GM11168 (cell line): ENCODE data around the gene TTBK2.

ENCODE experiments used
- in situ Hi-C: fragments of 300-500 bp; cut with MboI; formaldehyde crosslinking; loops from one replicate; pipeline ENCODE4 v1.12.0; 2022; ENCODE audit warnings: low sequenced_read_pairs; ENCODE audit not compliant: unreplicated experiment

Gene TTBK2

DNA sequence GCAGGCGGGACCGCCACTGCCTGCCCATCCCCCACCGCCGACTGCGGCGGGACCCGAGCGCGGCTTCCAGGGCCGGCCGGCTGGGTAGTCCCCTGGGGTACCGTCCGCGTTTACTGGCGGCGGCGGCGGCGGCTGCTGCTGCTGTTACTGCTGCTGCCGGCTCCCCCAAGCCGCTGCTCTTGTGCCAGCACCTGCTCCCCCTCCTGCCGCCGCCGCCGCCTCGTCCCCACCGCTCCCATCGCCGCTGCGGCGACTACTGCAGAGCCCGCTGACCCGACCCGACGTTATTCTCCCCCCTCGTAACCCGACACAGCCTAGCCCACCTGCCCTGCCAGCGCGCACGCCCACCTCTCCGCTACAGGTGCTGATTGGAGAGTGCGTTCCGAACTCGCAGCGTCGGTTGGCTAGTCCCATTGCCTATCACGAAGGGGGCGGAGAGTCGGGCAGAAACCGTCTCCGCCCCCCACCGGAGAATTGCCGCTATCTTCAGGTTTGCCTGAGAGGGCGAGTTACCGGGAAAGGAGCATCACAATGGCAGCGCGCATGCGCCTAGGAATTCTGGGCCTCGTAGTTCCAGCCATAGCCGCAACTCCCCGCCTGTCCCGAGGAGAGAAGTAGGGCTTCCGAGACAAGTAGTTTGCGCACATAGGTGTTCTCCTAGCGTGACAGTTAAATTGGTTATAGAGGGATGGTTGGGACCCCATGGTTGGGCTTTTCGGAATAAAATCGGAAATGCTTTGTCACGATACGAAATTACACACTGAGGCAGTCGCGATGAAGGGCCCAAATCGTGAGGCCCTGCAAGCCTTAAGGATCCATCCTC, at the start of gene TTBK2:
TTBK2 (minus strand) TSS at position 260 of the 823 bp plus-strand sequence. CDS start 42,161 bp downstream, outside the sequence.
- in situ Hi-C loops = loop anchor here (10.0 kb wide), 1 partner anchor 216 kb away; no protein-coding TSS in a partner anchor

- in situ Hi-C loops = no loop called here
Measured at GRCh38 chr15:42964476-42964875, 43.9 kb upstream of the TTBK2 start.

GRCh38 chr15:42955518-42955917, 34.9 kb upstream of the TTBK2 start:
- in situ Hi-C loops = no loop called here

DNA sequence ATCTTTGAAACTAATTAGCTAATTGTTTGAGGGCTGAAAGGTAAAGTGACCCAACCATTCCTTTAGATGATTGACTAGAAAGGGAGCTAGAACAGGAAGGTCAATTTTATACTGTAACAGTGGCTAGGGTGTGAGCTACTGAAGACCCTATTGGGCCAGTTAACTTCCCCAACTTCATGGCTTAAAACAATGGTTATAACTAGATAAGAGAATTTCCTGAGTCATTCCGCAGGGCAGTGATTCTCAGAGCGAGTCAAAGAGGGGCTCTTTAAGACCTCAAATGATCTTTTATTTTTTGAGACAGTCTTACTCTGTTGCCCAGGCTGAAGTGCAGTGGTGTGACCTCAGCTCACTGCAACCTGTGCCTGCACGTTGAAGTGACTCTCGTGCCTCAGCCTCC, 33.7 kb upstream of the TTBK2 start:
- in situ Hi-C loops = no loop called here

DNA sequence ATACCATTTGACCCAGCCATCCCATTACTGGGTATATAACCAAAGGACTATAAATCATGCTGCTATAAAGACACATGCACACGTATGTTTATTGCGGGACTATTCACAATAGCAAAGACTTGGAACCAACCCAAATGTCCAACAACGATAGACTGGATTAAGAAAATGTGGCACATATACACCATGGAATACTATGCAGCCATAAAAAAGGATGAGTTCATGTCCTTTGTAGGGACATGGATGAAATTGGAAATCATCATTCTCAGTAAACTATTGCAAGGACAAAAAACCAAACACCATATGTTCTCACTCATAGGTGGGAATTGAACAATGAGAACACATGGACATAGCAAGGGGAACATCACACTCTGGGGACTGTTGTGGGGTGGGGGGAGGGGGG, 28.3 kb upstream of the TTBK2 start:
- in situ Hi-C loops = loop anchor here (10.0 kb wide), 1 partner anchor 234 kb away; no protein-coding TSS in a partner anchor

DNA sequence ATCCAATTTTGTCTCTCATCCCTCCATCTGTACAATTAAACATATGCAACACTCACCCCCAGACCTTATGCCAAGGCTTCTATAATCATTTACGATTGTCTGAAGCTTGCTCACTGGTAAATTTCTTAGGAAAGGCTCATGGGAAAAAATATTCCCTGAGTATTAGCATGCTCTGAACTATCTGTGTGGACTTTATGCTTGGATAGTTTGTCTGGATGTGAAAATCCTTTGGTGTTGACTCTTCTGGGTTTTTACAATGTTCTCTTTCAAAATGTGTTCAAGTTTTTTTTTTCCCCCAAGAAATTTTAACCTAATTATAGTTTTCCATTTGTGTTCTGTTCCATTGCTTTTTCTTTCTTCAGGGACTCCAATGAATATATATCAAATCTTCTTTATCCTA, 19.9 kb upstream of the TTBK2 start:
- in situ Hi-C loops = loop anchor here (10.0 kb wide), 1 partner anchor 226 kb away; no protein-coding TSS in a partner anchor

DNA sequence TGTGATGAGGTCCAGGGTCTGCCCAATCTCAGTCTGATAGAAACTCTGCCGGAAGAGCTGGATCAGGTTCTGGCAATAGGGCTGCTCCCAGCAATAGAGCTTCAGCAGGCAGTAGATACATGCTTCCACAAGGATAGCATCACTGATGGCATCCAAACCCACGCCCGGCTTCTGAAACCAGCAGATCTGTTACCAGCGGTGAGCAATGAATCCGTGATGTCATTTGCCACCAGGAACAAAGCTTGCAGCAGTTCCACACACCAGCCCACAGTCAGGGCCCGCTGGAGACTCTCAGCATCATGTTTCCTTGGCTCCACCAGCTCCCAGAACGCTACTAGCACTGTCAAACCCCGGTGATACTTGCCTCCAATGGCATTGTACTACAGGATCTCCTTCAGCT, 19.3 kb upstream of the TTBK2 start:
- in situ Hi-C loops = loop anchor here (10.0 kb wide), 1 partner anchor 225 kb away; no protein-coding TSS in a partner anchor

DNA sequence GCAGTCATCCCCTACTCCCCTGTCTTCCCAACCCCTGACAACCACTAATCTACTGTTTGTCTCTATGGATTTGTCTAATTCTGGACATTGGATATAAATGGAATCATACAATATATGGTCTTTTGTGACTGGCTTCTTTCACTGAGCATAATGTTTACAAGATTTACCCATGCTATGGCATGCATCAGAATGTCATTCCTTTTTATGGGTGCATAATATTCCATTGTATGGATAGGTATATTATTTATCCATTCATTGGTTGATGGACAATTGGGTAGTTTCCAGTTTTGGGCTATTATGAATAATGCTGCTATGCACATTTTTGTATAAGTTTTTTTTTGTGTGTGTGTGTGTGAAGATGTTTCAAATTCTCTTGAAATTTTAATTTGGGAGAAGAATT, 16.6 kb upstream of the TTBK2 start:
- in situ Hi-C loops = no loop called here

DNA sequence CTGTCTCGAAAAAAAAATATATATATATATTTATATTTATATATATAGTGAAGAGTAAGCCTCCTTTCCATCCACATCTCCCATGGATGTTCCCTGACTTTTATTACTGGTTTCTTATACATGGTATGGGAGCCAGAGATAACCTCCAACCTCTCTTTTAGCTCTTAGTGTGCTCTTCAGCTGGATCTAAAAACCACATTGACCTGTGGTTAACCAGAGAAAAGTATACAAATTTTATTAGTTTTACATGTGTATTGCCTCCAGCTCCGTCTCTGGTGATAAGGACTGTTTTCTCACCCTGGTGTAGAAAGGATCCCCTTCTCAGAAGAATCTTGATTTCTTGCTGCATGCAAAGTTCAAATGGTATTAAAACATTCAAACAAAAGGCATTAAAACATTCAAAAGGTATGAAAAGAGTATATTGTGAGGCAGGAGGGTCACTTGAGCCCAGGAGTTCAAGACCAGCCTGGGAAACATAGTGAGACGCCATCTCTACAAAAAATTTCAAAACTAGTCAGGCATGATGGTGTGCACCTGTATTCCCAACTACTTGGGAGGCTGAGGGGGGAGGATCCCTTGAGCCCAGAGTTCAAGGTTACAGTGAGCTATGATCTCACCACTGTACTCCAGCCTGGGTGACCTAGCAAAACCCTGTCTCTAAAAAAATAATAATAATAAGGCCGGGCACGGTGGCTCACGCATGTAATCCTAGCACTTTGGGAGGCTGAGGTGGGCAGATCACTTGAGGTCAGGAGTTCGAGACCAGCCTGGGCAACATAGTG, 13.5 kb upstream of the TTBK2 start:
- in situ Hi-C loops = no loop called here

DNA sequence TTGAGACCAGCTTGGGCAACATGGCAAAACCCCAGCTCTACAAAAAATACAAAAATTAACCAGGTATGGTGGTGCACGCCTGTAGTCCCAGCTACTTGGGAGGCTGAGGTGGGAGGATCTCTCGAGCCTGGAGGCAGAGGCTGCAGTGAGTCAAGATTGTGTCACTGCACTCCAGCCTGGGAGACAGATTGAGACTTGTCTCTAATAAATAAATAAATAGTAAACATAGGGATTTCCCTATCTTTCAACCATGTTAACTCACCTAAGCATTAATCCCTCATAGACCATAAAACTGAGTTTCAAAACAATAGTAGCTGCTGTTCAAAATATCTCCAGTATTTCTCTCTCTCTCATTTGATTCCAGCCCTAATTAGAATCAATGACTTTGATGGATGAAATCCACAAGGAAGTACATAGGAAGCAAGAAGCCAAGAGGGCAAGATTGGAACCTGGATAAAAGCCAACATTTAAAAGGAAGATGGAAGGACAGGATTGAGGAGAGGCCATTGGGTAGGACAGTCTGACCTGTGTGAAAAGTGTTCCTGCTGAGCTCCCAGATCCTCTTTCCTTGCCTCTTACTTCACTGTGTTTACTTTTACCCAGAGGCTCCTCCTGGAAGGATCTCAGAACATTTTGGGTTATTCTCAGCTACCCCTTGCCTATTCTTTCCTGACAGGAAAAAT, 12.4 kb upstream of the TTBK2 start:
- in situ Hi-C loops = no loop called here

- in situ Hi-C loops = no loop called here
Measured at GRCh38 chr15:42931702-42932486, 11.3 kb upstream of the TTBK2 start.

- in situ Hi-C loops = loop anchor here (10.0 kb wide), 1 partner anchor 225 kb away; no protein-coding TSS in a partner anchor
Measured at GRCh38 chr15:42929306-42929848, 8.8 kb upstream of the TTBK2 start.

DNA sequence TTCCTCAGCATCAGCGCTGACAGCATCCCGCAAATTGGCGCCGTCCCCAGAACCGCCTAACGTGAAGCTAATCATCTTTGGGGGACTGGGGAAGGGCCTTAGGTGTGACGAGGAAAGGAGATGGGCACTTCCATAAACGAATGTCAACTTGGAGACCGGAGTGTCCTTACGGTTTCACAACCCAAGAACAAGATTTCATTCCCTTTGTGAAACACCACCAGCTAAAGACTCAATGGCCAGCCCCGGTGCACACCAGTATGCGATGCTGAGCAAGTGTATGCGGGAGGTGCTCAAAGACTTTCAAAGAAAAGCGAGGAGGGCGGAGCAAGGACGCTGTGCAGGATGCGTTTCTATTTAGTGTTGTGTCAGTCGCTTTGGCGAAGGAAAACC, 759 bp upstream of the TTBK2 start:
- in situ Hi-C loops = loop anchor here (10.0 kb wide), 1 partner anchor 217 kb away; no protein-coding TSS in a partner anchor

GRCh38 chr15:42919799-42920518, 619 bp downstream of the TTBK2 start:
- in situ Hi-C loops = loop anchor here (10.0 kb wide), 1 partner anchor 215 kb away; no protein-coding TSS in a partner anchor

GRCh38 chr15:42919308-42919707, 1.3 kb downstream of the TTBK2 start:
- in situ Hi-C loops = no loop called here

DNA sequence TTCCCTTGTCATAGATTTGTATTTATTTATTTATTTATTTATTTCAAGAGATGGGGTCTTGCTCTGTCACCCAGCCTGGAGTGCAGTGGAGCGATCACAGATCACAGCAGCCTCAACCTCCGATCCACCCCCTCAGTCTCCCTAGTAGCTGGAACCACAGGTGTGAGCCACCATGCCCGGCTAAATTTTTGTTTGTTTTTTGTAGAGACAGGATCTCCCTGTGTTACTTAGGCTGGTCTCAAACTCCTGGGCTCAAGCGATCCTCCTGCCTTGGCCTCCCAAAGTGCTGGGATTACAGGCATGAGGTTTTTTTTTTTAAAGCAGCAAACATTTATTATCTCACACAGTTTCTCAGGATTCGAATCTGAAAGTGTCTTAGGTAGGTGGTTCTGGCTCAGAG, 2.5 kb downstream of the TTBK2 start:
- in situ Hi-C loops = no loop called here

- in situ Hi-C loops = no loop called here
Measured at GRCh38 chr15:42915654-42916315, 4.8 kb downstream of the TTBK2 start.
